KMS-11 (cell line): Measurements from ENCODE around the gene ZBED1.
"Not testable (repeated sequence)": the region's sequence is repeated elsewhere in the genome, so short reads cannot be mapped to it uniquely, and the experiment has no call there.

ENCODE experiments used
- H2AFZ ChIP-seq: fragments of 200-600 bp; sonication (generic); 2 replicates; pipeline ENCODE4 v1.6.1; 2016; ENCODE audit warnings: antibody characterized with exemption, mixed run types, low read depth
- H3K27ac ChIP-seq: fragments of 200-600 bp; sonication (generic); 2 replicates; pipeline ENCODE4 v1.6.1; 2016; ENCODE audit warnings: mild to moderate bottlenecking, mixed run types
- H3K27me3 ChIP-seq: fragments of 200-600 bp; sonication (generic); 2 replicates; pipeline ENCODE4 v1.6.1; 2017; ENCODE audit warnings: mild to moderate bottlenecking, low read depth, mixed run types, moderate library complexity; ENCODE audit not compliant: insufficient read depth
- H3K36me3 ChIP-seq: fragments of 200-600 bp; sonication (generic); 2 replicates; pipeline ENCODE4 v1.6.1; 2017; ENCODE audit warnings: mild to moderate bottlenecking, mixed run types; ENCODE audit not compliant: insufficient read depth
- H3K4me1 ChIP-seq: fragments of 200-600 bp; sonication (generic); 2 replicates; pipeline ENCODE4 v1.6.1; 2016; ENCODE audit warnings: mild to moderate bottlenecking, low read depth, mixed run types; ENCODE audit not compliant: poor library complexity, severe bottlenecking
- H3K4me2 ChIP-seq: fragments of 200-600 bp; sonication (generic); 2 replicates; pipeline ENCODE4 v1.7.0; 2016; ENCODE audit warnings: mild to moderate bottlenecking, mixed run types
- H3K4me3 ChIP-seq: fragments of 200-600 bp; sonication (generic); IDR thresholded peaks from 2 replicates; pipeline ENCODE4 v1.6.1; 2017; ENCODE audit warnings: low read depth, low read length, mixed read lengths; ENCODE audit not compliant: insufficient read depth
- H3K79me2 ChIP-seq: fragments of 200-600 bp; sonication (generic); 2 replicates; pipeline ENCODE4 v1.6.1; 2016; ENCODE audit warnings: low read depth, mixed run types; ENCODE audit not compliant: insufficient read depth
- H3K9ac ChIP-seq: fragments of 200-600 bp; sonication (generic); 2 replicates; pipeline ENCODE4 v1.6.1; 2016; ENCODE audit warnings: mild to moderate bottlenecking, mixed run types
- H4K20me1 ChIP-seq: fragments of 200-600 bp; sonication (generic); 2 replicates; pipeline ENCODE4 v1.6.1; 2016; ENCODE audit warnings: mild to moderate bottlenecking, mixed run types; ENCODE audit not compliant: insufficient read depth
- TF ChIP-seq, protein P1 (sequence below): fragments of 200-600 bp; sonication (generic); conservative IDR thresholded peaks from 2 replicates; pipeline ENCODE4 v1.6.1; 2017; ENCODE audit warnings: low read depth, mild to moderate bottlenecking, antibody characterized with exemption, low read length, moderate library complexity, mixed read lengths

Gene ZBED1

GRCh38 chrX:2511326-2511725, 10.6 kb upstream of the ZBED1 start:
- H3K27me3 ChIP-seq = no peaks in the 10 kb centered on the region
- H3K4me2 ChIP-seq = no peak overlapping the region
- no peaks in the 10 kb centered on the region for H3K79me2 ChIP-seq
- no peaks in the 10 kb centered on the region for H3K4me1 ChIP-seq
- H3K4me3 ChIP-seq = no peak overlapping the region
- no peaks in the 10 kb centered on the region for H3K36me3 ChIP-seq
- TF ChIP-seq, protein P1, sequence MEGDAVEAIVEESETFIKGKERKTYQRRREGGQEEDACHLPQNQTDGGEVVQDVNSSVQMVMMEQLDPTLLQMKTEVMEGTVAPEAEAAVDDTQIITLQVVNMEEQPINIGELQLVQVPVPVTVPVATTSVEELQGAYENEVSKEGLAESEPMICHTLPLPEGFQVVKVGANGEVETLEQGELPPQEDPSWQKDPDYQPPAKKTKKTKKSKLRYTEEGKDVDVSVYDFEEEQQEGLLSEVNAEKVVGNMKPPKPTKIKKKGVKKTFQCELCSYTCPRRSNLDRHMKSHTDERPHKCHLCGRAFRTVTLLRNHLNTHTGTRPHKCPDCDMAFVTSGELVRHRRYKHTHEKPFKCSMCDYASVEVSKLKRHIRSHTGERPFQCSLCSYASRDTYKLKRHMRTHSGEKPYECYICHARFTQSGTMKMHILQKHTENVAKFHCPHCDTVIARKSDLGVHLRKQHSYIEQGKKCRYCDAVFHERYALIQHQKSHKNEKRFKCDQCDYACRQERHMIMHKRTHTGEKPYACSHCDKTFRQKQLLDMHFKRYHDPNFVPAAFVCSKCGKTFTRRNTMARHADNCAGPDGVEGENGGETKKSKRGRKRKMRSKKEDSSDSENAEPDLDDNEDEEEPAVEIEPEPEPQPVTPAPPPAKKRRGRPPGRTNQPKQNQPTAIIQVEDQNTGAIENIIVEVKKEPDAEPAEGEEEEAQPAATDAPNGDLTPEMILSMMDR = no peak
- no peaks in the 10 kb centered on the region for H4K20me1 ChIP-seq
- H2AFZ ChIP-seq = no peak overlapping the region
- no peak overlapping the region for H3K9ac ChIP-seq
- no peak overlapping the region for H3K27ac ChIP-seq

GRCh38 chrX:2508648-2509335, 8.0 kb upstream of the ZBED1 start:
- H3K79me2 ChIP-seq = no peaks in the 10 kb centered on the region
- no peak overlapping the region for H3K27ac ChIP-seq
- no peaks in the 10 kb centered on the region for H4K20me1 ChIP-seq
- TF ChIP-seq, protein P1 = no peak
- no peaks in the 10 kb centered on the region for H3K27me3 ChIP-seq
- H3K4me3 ChIP-seq = no peak overlapping the region
- H2AFZ ChIP-seq = no peak overlapping the region
- no peaks in the 10 kb centered on the region for H3K36me3 ChIP-seq
- H3K9ac ChIP-seq = no peak overlapping the region
- H3K4me2 ChIP-seq = no peak overlapping the region
- no peaks in the 10 kb centered on the region for H3K4me1 ChIP-seq

GRCh38 chrX:2507904-2508627, 7.3 kb upstream of the ZBED1 start:
- no peak overlapping the region for H3K4me2 ChIP-seq
- no peaks in the 10 kb centered on the region for H4K20me1 ChIP-seq
- H3K27me3 ChIP-seq = no peaks in the 10 kb centered on the region
- H3K4me1 ChIP-seq = no peaks in the 10 kb centered on the region
- H3K79me2 ChIP-seq = no peaks in the 10 kb centered on the region
- no peak overlapping the region for H2AFZ ChIP-seq
- H3K36me3 ChIP-seq = no peaks in the 10 kb centered on the region
- TF ChIP-seq, protein P1 = no peak
- no peak overlapping the region for H3K9ac ChIP-seq
- no peak overlapping the region for H3K27ac ChIP-seq
- no peak overlapping the region for H3K4me3 ChIP-seq

DNA sequence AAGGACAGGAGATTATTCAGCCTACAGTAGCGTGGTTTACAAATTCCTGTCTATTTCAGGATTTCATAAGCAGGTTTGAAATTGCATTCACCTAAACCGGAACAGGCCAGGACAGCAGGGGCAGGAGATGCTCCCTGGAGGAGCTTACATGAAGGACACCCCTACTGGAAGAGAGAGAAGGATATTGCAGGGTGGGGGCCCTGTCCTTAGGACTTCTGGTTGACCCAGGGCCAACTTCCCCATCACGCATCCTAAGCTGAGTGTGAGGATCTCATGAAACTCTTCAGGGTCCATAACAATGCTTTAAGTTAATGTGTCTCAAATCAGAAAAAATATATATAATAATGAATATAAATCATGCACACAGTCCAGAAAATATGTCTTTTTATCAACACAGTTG, 6.4 kb upstream of the ZBED1 start:
- Histone ChIP-seq H3K27me3 (no peaks in the 10 kb centered on the region), H3K79me2 (no peaks in the 10 kb centered on the region), H3K4me1 (no peaks in the 10 kb centered on the region), H3K4me3 (no peak overlapping the region), H3K4me2 (no peak overlapping the region), H2AFZ (no peak overlapping the region), H3K36me3 (no peaks in the 10 kb centered on the region), H4K20me1 (no peaks in the 10 kb centered on the region), H3K9ac (no peak overlapping the region), H3K27ac (no peak overlapping the region)
- TF ChIP-seq, protein P1 = no peak

DNA sequence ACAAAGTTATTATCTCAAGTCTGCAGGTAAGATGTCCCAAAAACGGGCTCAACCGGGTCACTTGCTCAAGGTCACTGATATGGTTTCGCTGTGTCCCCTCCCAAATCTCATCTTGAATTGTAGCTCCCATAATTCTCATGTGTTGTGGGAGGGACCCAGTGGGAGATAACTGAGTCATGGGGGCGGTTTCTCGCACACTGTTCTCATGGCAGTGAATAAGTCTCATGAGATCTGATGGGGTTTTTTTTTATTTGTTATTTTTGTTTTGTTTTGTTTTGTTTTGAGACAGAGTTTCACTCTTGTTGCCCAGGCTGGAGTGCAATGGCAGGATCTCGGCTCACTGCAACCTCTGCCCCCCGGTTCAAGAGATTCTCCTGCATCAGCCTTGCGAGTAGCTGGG, 4.6 kb upstream of the ZBED1 start:
- not testable (repeated sequence) for H3K4me2 ChIP-seq, H3K27me3 ChIP-seq, H3K79me2 ChIP-seq, H3K4me1 ChIP-seq, H3K9ac ChIP-seq, H4K20me1 ChIP-seq, H3K4me3 ChIP-seq, H2AFZ ChIP-seq, H3K36me3 ChIP-seq, H3K27ac ChIP-seq
